Right renal pelvis (tissue), 4 donors: ENCODE measurements around the gene QSOX1. TPM values are rescaled to one million over a fixed set of nuclear protein-coding genes. Genes with fewer than 3 reads are reported as not detected.
"Not testable (repeated sequence)": the region's sequence is repeated elsewhere in the genome, so short reads cannot be mapped to it uniquely, and the experiment has no call there.

Experiments used
- DNase-seq, 4 donors: peaks; one replicate each; pipeline ENCODE4 v3.0.0-alpha.2; 2013; ENCODE audit warnings: low read depth in 4 of 4, low spot score in 3 of 4, missing footprints in 1 of 4
- polyA plus RNA-seq, 4 donors: library from polyadenylated mRNA; unstranded; fragments of 120-200 nt; gene quantifications; one replicate each; pipeline ENCODE4 v1.2.1, GENCODE V29; 2013; ENCODE audit not compliant: insufficient read length in 4 of 4

Gene QSOX1
- polyA plus RNA-seq, 4 donors = 59.0 to 75.9 (median 63.5) TPM

DNA sequence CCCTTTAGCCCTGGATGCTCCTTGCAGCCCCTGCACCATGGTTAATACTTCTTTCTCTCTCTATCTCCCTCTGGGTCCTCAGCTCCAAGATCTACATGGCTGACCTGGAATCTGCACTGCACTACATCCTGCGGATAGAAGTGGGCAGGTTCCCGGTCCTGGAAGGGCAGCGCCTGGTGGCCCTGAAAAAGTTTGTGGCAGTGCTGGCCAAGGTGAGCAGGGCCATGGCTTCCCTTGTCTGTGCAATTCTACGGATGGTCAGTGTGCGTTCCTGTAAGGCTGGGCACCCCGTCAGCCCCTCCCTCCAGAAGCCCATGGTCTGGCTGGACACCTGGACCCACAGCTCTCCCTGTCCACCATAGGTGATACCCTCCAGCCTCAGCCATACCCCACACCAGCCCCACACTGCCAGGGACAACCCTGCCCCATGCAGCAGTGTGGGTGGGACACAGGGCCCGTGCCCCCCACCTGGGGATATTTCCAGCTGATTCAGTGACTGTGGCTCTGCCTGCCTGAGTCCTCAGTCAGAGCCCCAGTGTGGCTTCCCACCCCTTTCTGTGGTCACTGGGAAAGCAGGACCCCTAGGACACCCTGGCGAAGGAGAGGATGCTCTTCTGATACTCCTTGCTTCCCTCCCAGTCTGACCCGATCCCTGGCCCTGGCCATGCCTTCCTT, 31.4 kb downstream of the QSOX1 start:
- no peak for DNase-seq

DNA sequence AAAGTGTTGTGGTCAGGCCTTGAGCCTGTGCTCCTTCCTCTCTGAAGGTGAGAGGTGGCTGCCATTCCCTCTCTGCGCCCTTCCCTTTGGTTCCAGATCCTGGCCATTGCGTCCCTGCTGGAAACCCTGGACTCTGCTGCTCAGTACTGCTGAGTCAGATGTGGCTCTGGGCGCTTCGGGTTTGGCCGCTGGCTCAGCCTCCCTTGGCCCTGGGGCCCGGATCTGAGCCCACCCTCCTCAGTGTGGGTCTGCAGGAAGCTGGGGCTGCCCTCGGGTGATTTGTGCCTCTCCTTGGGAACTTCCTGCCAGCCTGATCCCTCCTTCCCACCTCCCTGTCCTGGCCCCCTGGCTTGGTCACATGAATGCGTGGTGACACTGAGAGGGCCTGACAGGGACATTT, 32.2 kb downstream of the QSOX1 start:
- DNase-seq = no peak

DNA sequence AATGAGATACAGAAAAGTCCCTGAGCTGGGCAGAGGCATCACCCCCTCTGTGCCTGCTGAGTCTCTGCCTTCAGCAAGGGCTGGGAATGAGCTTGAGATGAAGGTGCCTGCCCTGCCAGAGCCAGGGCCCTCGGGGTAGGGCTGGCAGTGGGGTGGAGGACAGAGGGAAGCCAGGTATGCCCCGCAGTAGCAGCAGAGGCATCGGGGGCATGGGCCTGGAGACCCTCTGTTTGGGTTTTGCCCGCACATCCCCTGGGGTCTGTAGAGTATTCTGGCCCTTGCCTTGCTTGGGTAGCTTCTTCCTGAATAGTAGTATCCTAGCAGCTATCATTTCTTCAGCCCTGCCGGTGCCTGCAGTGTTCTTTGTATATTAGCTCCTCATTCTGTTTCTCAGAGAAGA, 33.0 kb downstream of the QSOX1 start:
- DNase-seq = no peak

- peak; percentile 31 to 55 (median 48) for DNase-seq
Observed at GRCh38 chr1:180188091-180188506, 33.4 kb downstream of the QSOX1 start.

DNA sequence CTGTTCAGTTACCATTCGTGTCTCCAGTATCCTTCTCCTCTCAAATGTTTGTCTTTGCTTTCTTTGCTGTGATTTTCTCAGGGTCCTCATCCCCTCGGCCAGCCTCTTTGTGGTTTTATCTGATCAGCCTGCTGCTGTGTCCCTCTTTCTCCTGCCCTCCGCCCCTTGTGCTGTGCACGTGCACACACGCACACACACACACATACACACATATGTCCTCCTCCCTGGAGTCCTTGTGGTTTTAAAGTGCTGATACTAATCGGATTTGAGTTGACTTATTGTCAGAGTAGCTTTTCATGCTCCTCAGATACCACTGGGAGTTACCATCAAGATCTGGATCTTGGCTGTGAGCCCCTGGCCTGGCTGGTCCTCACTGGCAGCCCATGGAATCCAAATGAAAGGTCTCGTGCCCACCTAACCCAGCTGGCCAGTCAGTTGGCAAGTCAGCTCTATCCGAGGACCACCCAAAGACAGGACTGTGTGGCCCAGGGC, 34.1 kb downstream of the QSOX1 start:
- no peak for DNase-seq

- DNase-seq = no peak
Observed at GRCh38 chr1:180190091-180190490, 35.4 kb downstream of the QSOX1 start.

DNA sequence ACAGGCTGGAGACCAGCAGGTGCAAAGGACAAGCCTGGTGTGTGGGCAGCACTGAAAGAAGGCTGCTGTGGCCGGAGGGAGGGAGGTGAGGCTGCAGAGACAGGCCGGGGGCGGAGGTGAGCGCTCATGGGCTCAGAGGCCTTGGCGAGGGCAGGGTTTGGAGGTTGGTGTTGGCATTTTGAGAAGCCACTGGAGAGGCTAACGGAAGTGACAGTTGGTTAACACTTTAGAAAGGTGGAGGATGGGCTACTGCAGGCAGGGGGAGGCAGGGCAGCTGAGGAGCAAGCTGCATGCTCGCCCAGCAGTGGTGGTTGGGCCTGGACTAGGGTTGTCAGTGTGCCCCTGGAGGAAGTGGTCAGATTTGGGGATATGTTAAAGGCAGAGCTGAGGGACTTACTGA, 37.5 kb downstream of the QSOX1 start:
- DNase-seq = no peak

DNA sequence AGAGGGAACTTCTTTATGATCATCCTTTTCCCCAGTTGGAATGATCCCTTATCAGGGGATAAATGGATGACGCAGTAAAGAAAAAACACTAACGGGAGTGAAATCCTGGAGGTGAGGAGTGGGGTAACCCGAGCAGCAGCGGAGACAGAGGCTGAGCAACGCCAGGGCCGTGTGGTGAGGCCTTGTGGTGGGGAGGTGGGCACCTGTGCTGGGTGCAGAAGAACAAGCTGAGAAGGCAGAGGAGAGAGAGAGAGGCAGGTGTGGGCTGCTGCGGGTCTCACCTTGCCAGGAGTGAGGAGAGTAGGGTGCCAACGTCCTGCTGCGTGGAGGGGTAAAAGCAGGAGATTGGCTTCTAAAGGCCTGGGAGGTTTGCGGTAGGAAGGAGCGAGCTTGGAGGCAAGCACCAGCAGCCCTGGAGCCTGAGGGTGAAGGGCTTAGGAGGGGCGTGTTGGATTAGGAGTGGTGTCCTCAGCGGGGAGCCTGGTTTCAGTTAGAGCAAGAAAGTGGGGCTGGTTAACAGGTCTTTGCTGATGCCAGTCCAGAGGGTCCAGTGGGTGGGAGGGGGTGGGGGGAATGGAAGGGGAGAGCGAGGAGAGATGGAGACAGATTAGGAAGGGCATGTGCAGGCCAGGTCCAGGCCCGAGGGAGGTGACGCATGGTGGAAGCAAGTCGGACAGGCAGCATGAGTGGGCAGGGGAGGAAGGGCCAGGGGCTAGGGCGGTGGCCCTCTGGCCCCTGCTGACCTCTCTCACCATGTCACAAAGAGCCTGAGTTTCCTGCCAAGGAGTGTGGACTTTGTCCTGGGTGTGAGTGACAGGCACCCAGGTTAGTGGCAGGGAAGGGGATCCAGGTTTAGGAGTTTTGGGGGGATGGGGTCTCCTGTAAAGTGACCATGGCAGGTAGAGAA, 38.7 kb downstream of the QSOX1 start:
- DNase-seq = no peak

GRCh38 chr1:180194048-180194425, 39.4 kb downstream of the QSOX1 start:
- DNase-seq = no peak

DNA sequence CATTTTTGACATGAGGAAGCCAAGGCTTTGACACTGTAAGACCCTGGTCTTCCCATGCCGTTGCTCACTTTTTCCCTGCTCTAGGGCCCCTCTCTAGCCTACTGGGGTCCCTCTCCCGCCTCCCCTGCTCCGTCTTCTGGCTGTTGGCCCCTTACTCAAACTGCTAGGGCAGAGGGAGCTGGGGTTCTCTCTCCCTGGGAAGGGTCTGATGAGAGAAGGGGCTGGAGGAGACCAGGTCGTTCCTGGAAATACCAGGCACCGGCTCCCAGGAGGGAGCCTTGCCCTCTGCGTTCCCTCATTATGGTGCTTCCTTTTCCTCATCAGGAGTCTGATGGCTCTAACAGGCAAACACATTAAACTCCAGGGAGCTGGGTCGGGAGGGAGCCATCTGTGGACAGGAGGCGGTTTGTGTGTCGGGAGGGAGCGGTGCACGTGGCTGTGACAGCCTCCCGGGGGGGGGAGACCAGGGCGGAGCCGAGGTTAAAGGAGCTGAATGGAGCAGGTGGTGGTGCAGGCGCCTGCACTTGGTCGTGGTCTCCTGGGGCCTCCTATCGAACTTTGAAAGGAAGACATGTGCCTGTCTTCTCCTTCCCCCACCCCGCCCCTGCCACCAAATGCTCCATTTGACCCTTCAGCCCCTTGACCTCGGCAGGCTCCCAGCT, 40.0 kb downstream of the QSOX1 start:
- no peak for DNase-seq

DNA sequence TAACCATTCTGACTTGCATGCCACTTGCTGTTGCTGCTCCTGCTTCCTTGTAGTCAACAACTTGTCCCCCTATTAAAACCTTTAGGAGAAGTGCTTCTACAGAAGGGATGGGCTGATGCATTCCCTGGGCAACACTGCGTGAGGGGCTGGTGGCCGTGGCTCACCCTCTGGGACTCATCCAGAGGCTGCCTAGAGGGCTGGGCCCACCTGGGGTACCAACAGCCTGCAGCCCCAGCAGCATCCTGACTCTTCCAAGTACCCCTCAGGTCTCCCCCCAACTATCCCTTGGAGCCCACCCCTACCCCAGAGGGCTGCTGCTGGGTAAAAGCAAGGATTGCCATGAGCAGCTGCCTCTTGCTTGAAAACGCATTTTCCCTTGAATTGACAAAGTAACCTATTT, 40.7 kb downstream of the QSOX1 start:
- DNase-seq = no peak

DNA sequence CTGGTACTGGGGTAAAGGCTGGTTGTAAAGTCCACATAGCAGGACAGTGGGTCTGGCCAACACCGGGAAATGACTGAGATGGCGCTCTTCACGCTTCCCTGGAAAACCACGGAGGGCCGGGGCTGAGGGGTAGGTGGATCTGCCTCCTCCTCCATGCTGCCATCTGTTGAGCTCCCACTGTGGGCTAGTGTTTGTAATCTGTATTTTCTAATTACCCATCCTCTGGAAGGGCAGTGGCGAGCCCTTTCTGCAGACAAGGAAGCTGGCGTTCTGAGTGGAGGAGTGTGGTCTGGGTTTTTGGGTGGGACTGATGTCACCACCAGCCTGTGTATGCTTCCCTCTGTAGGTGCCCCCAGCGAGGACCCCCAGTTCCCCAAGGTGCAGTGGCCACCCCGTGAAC, 41.2 kb downstream of the QSOX1 start:
- DNase-seq = no peak

- no peak for DNase-seq
Observed at GRCh38 chr1:180196436-180197003, 41.9 kb downstream of the QSOX1 start.

GRCh38 chr1:180197231-180197630, 42.6 kb downstream of the QSOX1 start:
- no peak for DNase-seq

- DNase-seq = no peak
Observed at GRCh38 chr1:180198196-180198595, 43.5 kb downstream of the QSOX1 start.

GRCh38 chr1:180198611-180199010, 43.9 kb downstream of the QSOX1 start:
- DNase-seq = no peak

- no peak for DNase-seq
Observed at GRCh38 chr1:180199018-180199417, 44.3 kb downstream of the QSOX1 start.

- no peak for DNase-seq
Observed at GRCh38 chr1:180201451-180202200, 47.0 kb downstream of the QSOX1 start.

DNA sequence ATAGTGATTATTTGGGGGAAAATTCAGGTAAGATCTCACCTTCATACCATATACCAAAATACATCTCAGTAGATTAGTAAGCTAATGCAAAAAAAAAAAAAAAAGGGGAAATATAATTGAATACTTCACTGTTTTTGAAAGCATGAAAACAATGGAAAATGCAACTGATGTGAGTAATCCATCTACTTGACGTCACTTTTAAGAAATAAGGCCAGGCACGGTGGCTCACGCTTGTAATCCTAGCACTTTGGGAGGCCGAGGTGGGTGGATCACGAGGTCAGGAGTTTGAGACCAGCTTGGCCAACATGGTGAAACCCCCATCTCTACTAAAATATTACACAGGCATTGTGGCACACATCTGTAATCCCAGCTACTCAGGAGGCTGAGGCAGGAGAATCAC, 47.9 kb downstream of the QSOX1 start:
- DNase-seq = not testable (repeated sequence)

- no peak for DNase-seq
Observed at GRCh38 chr1:180204231-180204630, 49.6 kb downstream of the QSOX1 start.
